HL-60 (cell line): ENCODE results near the gene CYSLTR1.

Experiments used
- DNase-seq, 2 experiments: peaks; one replicate each; pipeline ENCODE4 v3.0.0-alpha.2; 2010 to 2020; ENCODE audit warnings: low read depth in 1 of 2, low spot score in 1 of 2
- H3K27ac ChIP-seq: fragments of 250-450 bp; sonication (Bioruptor Pico); replicated peaks from 2 replicates; pipeline ENCODE4 v1.5.1; 2020; ENCODE audit warnings: mild to moderate bottlenecking, moderate library complexity
- H3K27me3 ChIP-seq: fragments of 250-450 bp; sonication (Bioruptor Pico); 2 replicates; pipeline ENCODE4 v1.5.1; 2021; ENCODE audit warnings: mild to moderate bottlenecking, moderate library complexity; ENCODE audit not compliant: insufficient read depth, poor library complexity, severe bottlenecking
- H3K4me3 ChIP-seq: replicated peaks from 2 replicates; pipeline ENCODE4 v1.5.1; 2011; ENCODE audit warnings: mild to moderate bottlenecking, control low read depth, low read length; ENCODE audit not compliant: insufficient read depth
- GABPA ChIP-seq: IDR thresholded peaks from 2 replicates; pipeline ENCODE4 v1.6.1; 2012; ENCODE audit warnings: low read depth
- POLR2AphosphoS5 ChIP-seq: IDR thresholded peaks from 2 replicates; pipeline ENCODE4 v1.6.1; 2012; ENCODE audit warnings: low read depth
- SPI1 ChIP-seq: IDR thresholded peaks from 2 replicates; pipeline ENCODE4 v1.6.1; 2012; ENCODE audit warnings: low read depth, mild to moderate bottlenecking, borderline replicate concordance
- TF ChIP-seq, protein P1 (sequence below): IDR thresholded peaks from 2 replicates; pipeline ENCODE4 v1.6.1; 2012; ENCODE audit warnings: low read depth; ENCODE audit not compliant: insufficient replicate concordance
- TF ChIP-seq, protein P2 (sequence below): IDR thresholded peaks from one replicate; pipeline ENCODE4 v1.5.1; 2011; ENCODE audit warnings: low read length, control low read depth, inconsistent platforms; ENCODE audit not compliant: insufficient read depth

The CYSLTR1 gene

DNA sequence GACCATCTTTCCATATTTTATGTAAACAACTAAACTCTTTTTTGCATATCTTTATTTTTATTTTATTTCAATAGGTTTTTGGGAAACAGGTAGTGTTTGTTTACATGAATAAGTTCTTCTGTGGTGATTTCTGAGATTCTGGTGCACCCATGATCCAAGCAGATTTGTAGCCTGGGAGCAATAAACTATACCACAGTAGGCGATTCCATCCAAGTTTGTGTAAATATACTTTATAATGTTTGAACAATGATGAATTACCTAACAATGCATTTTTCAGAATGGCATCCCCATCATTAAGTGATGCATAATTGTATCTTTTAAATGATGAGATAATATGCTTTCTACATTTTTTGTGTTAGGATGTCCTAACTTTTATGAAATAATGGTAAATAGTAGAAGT lies 39.2 kb upstream of the CYSLTR1 start:
- DNase-seq: no peak
- no peak overlapping the region for H3K27ac ChIP-seq
- H3K27me3 ChIP-seq: no peaks in the 10 kb centered on the region
- TF ChIP-seq SPI1 (no peak), POLR2AphosphoS5 (no peak), GABPA (no peak)
- TF ChIP-seq, protein P1, sequence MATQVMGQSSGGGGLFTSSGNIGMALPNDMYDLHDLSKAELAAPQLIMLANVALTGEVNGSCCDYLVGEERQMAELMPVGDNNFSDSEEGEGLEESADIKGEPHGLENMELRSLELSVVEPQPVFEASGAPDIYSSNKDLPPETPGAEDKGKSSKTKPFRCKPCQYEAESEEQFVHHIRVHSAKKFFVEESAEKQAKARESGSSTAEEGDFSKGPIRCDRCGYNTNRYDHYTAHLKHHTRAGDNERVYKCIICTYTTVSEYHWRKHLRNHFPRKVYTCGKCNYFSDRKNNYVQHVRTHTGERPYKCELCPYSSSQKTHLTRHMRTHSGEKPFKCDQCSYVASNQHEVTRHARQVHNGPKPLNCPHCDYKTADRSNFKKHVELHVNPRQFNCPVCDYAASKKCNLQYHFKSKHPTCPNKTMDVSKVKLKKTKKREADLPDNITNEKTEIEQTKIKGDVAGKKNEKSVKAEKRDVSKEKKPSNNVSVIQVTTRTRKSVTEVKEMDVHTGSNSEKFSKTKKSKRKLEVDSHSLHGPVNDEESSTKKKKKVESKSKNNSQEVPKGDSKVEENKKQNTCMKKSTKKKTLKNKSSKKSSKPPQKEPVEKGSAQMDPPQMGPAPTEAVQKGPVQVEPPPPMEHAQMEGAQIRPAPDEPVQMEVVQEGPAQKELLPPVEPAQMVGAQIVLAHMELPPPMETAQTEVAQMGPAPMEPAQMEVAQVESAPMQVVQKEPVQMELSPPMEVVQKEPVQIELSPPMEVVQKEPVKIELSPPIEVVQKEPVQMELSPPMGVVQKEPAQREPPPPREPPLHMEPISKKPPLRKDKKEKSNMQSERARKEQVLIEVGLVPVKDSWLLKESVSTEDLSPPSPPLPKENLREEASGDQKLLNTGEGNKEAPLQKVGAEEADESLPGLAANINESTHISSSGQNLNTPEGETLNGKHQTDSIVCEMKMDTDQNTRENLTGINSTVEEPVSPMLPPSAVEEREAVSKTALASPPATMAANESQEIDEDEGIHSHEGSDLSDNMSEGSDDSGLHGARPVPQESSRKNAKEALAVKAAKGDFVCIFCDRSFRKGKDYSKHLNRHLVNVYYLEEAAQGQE: no peak
- TF ChIP-seq, protein P2, sequence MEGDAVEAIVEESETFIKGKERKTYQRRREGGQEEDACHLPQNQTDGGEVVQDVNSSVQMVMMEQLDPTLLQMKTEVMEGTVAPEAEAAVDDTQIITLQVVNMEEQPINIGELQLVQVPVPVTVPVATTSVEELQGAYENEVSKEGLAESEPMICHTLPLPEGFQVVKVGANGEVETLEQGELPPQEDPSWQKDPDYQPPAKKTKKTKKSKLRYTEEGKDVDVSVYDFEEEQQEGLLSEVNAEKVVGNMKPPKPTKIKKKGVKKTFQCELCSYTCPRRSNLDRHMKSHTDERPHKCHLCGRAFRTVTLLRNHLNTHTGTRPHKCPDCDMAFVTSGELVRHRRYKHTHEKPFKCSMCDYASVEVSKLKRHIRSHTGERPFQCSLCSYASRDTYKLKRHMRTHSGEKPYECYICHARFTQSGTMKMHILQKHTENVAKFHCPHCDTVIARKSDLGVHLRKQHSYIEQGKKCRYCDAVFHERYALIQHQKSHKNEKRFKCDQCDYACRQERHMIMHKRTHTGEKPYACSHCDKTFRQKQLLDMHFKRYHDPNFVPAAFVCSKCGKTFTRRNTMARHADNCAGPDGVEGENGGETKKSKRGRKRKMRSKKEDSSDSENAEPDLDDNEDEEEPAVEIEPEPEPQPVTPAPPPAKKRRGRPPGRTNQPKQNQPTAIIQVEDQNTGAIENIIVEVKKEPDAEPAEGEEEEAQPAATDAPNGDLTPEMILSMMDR: no peak
- H3K4me3 ChIP-seq: no peak overlapping the region

DNA sequence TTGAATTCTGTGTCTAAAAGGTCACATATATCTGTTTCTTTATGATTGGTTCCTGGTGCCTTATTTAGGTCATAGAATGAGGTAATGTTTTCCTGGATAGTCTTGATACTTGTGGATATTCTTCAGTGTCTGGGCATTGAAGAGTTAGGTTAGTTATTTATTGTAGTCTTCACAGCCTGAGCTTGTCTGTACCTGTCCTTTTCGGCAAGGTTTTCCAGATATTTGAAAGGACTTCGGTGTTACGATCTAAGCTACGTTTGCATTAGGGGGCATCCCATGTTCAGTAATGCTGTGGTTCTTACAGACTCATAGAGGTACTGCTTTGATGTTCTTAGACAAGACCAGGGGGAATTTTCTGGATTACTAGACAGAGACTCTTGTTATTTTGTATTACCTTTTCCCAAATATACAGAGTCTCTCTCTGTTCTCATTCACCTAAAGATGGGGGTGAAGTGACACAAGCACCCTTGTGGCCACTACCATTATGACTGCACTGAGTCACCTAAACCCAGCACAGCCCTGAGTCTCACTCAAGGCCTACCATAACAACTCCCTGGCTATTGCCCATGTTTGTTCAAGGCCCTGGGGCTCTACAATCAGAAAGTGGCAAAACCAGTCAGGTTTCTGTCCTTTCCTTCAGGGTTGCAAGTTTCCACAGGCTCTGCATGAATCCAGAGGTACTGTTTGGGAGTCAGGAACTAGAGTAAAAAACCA lies 30.1 kb upstream of the CYSLTR1 start:
- DNase-seq: no peak
- Histone ChIP-seq H3K27ac (no peak overlapping the region), H3K27me3 (no peaks in the 10 kb centered on the region), H3K4me3 (no peak overlapping the region)
- TF ChIP-seq POLR2AphosphoS5 (no peak), SPI1 (no peak), GABPA (no peak)
- TF ChIP-seq, protein P1: no peak
- TF ChIP-seq, protein P2: no peak

DNA sequence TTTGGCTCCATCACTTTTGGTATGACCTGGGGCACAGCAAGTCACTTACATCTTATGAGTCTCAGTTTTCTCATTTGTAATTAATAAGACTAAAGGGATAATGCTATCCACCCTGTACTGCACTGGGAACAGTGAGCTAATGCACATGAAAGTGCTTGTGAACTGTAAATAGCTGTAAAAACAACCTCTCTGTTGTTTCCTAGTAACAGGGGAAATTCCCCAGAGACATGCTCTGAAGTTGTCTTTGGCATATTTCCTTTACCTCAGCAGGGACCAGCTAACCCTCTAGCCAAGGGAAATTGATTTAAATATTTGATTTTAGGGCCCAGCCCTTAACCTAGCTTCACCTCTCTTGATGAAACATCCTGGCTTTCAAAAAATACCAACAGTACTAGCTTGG lies 6.1 kb upstream of the CYSLTR1 start:
- Histone ChIP-seq H3K4me3 (no peak overlapping the region), H3K27me3 (no peaks in the 10 kb centered on the region), H3K27ac (no peak overlapping the region)
- TF ChIP-seq, protein P2: no peak
- TF ChIP-seq POLR2AphosphoS5: no peak
- TF ChIP-seq SPI1: no peak
- TF ChIP-seq GABPA: no peak
- TF ChIP-seq, protein P1: no peak
- DNase-seq: no peak
